ENCODE measurements around the gene VPS4A. TPM values are rescaled to one million over a fixed set of nuclear protein-coding genes. Genes with fewer than 3 reads are reported as not detected.

Gene VPS4A
- total RNA-seq, 1 experiment from 2014 or later = 27.3 TPM

DNA sequence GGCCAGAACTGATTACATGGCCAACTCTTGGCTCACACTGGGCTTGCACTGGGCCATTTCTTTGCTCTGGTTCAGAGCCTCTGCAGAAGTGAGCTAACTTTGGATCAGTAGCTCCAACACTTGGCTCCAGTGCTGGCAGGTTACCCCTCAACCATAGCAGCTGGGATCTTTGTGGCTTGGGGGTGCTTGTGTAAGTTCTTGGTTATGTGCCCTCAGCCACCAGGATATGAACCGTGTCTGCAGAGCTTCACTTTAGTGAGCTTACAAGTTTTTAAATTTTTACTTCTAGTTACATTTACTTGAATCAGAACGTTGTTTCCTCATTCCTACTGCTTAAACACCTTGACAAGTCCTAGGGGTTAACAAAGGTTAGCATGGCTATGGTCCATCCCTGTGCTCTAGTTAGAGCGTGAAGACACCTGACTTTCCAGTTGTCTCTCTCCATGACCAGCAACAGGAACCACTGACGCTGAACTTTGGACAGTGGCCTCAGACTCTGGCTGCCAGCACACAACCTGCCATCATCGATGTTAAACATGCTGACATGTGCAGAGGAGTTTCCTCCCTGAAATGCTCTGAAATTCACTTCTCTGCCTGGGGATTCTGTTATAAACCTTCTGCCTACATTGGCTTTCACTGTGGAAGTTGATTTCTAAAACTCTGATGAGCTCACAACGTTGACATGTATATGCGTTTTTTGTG, 15.2 kb downstream of the VPS4A start:
- Histone ChIP-seq H3K9me3 (ENCODE audit: low read length) (no peaks in the 10 kb centered on the region), H3K4me3 (ENCODE audit: low read length) (peak overlapping the region; percentile 48), H3K27me3 (ENCODE audit: low read length) (no peaks in the 10 kb centered on the region), H3K9ac (ENCODE audit: low read length) (no peak overlapping the region), H4K20me1 (ENCODE audit: low read length) (peaks cover 10% of the 10 kb centered on the region), H3K36me3 (ENCODE audit: low read depth, low read length) (peaks cover 15% of the 10 kb centered on the region), H3F3A (ENCODE audit: low read length, unreplicated experiment) (no peaks in the 10 kb centered on the region), H3K4me1 (ENCODE audit: insufficient read depth, low read length) (peaks cover 21% of the 10 kb centered on the region), H3K4me2 (ENCODE audit: low read length) (peak overlapping the region; percentile 75), H3K27ac (ENCODE audit: low read length) (no peak overlapping the region), H3K79me2 (ENCODE audit: low read length) (peaks cover 68% of the 10 kb centered on the region), H2AFZ (ENCODE audit: low read length) (no peak overlapping the region), H3K9me2 (replicated peaks; ENCODE audit: low read length) (no peaks in the 10 kb centered on the region)
- ChIA-PET POLR2A (ENCODE audit: unreplicated experiment) (no interaction called here), CTCF (no interaction called here)
- ATAC-seq = no peak
- no peak for TF ChIP-seq CTCF (conservative IDR thresholded peaks at IDR 0.05; ENCODE audit: low read depth, low read length)
- TF ChIP-seq EZH2phosphoT487 (IDR thresholded peaks at IDR 0.05; ENCODE audit: borderline replicate concordance, low read length) = no peak
- TF ChIP-seq EZH2 (IDR thresholded peaks at IDR 0.05; ENCODE audit: low read length, unreplicated experiment) = no peak
- no peak for DNase-seq
- BruUV-seq (replicated peaks) = no TSS peak
- intact Hi-C loops (cut with micrococcal nuclease) = no loop called here

- no peak for DNase-seq
- no peak overlapping the region for H2AFZ ChIP-seq (ENCODE audit: low read length)
- no peak for ATAC-seq
- ChIA-PET POLR2A (ENCODE audit: unreplicated experiment) (no interaction called here), CTCF (no interaction called here)
- peaks cover 10% of the 10 kb centered on the region for H4K20me1 ChIP-seq (ENCODE audit: low read length)
- H3K27ac ChIP-seq (ENCODE audit: low read length) = no peak overlapping the region
- H3K4me3 ChIP-seq (ENCODE audit: low read length) = peak overlapping the region; percentile 80
- TF ChIP-seq EZH2phosphoT487 (IDR thresholded peaks at IDR 0.05; ENCODE audit: borderline replicate concordance, low read length) (no peak), CTCF (conservative IDR thresholded peaks at IDR 0.05; ENCODE audit: low read depth, low read length) (no peak), EZH2 (IDR thresholded peaks at IDR 0.05; ENCODE audit: low read length, unreplicated experiment) (no peak)
- H3K4me2 ChIP-seq (ENCODE audit: low read length) = peak overlapping the region; percentile 96
- no peaks in the 10 kb centered on the region for H3K9me3 ChIP-seq (ENCODE audit: low read length)
- no peaks in the 10 kb centered on the region for H3K27me3 ChIP-seq (ENCODE audit: low read length)
- BruUV-seq (replicated peaks) = no TSS peak
- no peaks in the 10 kb centered on the region for H3K9me2 ChIP-seq (replicated peaks; ENCODE audit: low read length)
- peaks cover 21% of the 10 kb centered on the region for H3K4me1 ChIP-seq (ENCODE audit: insufficient read depth, low read length)
- intact Hi-C loops (cut with micrococcal nuclease) = no loop called here
- H3K79me2 ChIP-seq (ENCODE audit: low read length) = peaks cover 64% of the 10 kb centered on the region
- H3F3A ChIP-seq (ENCODE audit: low read length, unreplicated experiment) = no peaks in the 10 kb centered on the region
- H3K36me3 ChIP-seq (ENCODE audit: low read depth, low read length) = peaks cover 17% of the 10 kb centered on the region
- no peak overlapping the region for H3K9ac ChIP-seq (ENCODE audit: low read length)
These were observed 16.6 kb downstream of the VPS4A start for GRCh38 chr16:69327585-69328310.
